Midbrain (tissue), 1 donor: ENCODE data around the gene TICAM1.
"Not testable (repeated sequence)": the region's sequence is repeated elsewhere in the genome, so short reads cannot be mapped to it uniquely, and the experiment has no call there.

Experiments used
- DNase-seq: peaks from one replicate; lab custom pipeline; 2025; lab: John Stamatoyannopoulos, UW

The TICAM1 gene

GRCh38 chr19:4831304-4831978 is at the start of gene TICAM1:
TICAM1 (minus strand) TSS chr19:4831712; CDS start chr19:4818377, 13,335 bp downstream.
- peak; percentile 7 for DNase-seq

DNA sequence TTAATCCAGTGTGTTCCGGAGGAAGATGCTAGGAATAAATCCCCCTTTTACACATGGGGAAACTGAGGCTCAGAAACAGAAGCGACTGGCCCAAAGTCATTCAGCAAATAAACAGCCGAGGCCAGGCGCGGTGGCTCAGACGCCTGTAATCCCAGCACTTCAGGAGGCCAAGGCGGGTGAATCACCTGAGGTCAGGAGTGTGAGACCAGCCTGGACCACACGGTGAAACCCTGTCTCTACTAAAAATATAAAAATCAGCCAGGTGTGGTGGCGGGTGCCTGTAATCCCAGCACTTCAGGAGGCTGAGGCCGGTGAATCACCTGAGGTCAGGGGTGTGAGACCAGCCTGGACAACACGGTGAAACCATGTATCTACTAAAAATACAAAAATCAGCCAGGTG is 47.5 kb upstream of the TICAM1 start:
- DNase-seq: no peak

DNA sequence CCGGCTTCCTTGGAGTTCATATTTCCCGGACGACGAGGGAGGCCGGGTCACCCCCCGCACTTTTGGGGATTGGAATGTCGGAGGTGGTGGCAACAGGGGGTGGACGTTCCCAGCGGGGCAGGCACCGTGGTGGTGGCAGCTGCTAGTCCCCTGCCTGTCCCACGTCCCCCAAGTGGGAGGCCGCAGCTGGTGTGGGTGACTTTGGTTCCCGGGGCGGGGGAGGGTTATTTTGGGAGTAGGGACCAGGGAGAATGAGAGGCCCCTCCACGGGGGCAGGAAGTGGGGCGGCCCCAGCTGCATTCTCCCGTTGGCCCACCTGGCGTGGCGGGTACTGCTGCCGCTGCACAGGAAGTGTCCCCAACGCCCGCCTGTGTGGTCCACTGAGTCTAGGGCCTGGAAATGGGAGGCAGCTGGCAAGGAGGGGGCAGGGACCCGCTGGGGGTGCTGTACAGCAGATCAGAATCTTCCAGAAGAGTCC is 47.0 kb upstream of the TICAM1 start:
- peak; percentile 60 for DNase-seq

- DNase-seq: peak; percentile 95
These were observed 46.4 kb upstream of the TICAM1 start for GRCh38 chr19:4877753-4878490.

DNA sequence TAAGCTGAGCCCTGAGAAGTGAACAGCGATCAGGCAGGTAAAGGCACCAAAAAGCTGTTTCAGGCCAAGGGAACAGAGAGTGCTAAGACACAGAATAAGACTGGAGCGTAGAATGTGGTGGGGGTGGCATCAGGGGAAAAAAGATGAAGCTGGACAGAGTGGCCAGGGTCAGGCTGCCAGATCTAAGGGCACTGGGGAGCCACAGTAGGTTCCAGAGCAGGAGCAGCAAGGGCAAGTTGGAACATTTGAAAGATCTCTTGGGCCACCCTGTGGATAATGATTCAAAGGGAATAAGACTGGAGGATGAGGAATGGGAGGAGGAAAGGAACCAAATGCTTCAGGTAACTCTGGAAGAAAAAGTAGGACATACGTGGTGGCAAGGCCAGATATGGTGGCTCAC is 42.4 kb upstream of the TICAM1 start:
- DNase-seq: no peak

- no peak for DNase-seq
These were observed 40.2 kb upstream of the TICAM1 start for GRCh38 chr19:4871711-4872110.

- DNase-seq: no peak
These were observed 38.7 kb upstream of the TICAM1 start for GRCh38 chr19:4870025-4870700.

DNA sequence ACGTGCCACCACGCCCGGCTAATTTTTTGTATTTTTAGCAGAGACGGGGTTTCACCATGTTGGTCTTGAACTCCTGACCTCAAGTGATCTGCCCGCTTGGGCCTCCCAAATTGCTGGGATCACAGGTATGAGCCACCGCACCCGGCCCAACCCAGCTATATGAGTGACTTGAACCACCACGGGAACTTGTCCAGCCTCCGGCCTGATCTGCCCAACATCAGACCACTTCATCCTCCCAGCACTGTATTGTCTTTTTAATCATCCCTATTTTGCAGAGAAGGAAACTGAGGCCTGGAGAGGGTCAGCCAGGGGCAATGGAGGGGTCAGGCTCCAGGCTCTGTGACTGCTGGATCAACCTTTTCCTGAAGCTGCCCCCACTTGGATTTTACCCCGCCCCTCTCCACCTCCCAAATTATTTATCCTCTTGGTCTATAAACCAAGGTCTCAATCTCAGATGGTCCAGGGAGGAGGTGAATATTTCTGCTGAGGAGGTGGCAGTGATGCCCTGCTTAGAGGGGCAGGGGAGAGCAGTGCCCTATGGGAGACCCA is 36.8 kb upstream of the TICAM1 start:
- DNase-seq: no peak

- peak; percentile 95 for DNase-seq
These were observed 36.2 kb upstream of the TICAM1 start, which contains the start of gene PLIN3 for GRCh38 chr19:4867534-4868285. PLIN3 (minus strand) TSS chr19:4867667; CDS start chr19:4861394, 6,273 bp downstream.

DNA sequence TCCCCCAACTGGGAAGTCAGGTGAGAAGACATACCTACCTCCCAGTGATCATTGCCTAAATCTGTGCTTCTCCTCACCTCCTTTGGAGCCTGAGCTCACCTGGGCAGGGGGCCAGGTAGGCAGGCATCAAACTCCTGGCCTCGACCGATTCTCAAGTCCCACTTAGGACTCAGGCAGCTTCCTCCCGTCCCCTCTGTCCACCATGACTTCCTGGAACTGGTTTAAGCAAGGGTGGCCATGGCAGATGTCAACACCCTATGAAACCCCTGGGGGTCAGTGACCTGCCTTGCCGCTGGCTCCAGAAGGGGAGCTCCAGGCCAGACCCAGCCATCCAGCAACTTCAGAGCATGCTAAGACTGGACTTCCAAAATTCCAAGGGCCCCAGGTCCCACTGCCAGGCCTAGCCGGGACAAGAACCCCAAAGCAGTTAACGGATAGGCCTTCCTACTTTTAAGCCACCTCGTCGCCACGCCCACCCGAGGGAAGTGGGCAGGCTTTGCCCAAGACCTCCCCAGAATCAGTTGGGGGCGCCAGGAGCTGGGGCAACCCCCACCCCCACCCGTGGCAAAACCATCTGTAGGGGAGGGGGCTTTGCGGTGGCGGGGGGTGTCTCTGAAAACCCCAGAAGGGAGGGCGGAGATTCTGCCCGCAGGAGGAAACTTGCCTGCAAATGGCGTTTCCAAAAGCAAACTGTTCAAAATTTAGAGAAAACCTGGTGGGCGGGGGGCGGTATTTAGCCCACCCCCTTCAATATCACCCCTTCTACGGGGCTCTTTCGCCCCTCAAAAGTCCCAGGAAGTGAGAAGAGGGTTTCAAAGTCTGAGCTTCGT is 35.3 kb upstream of the TICAM1 start:
- no peak for DNase-seq

- DNase-seq: no peak
These were observed 29.6 kb upstream of the TICAM1 start for GRCh38 chr19:4861147-4861546.

GRCh38 chr19:4859697-4860096 is 28.2 kb upstream of the TICAM1 start:
- no peak for DNase-seq

- peak; percentile 23 for DNase-seq
These were observed 25.0 kb upstream of the TICAM1 start for GRCh38 chr19:4856468-4856867.

- DNase-seq: not testable (repeated sequence)
These were observed 22.0 kb upstream of the TICAM1 start for GRCh38 chr19:4853506-4853905.

DNA sequence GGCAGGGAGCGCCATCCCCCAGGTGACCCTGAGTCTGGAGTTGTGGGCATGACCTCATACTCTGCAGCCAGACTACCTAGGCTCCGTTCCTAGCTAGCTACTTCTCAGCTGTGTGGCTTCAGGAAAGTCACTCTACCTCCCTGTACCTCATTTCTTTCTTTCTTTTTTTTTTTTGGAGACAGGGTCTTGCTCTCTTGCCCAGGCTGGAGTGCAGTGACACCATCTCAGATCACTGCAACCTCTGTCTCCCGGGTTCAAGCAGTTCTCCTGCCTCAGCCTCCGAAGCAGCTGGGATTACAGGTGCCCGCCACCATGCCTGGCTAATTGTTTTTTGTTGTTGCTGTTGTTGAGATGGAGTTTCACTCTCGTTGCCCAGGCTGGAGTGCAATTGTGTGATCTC is 21.0 kb upstream of the TICAM1 start:
- no peak for DNase-seq

GRCh38 chr19:4851551-4852290 is 20.2 kb upstream of the TICAM1 start:
- peak; percentile 57 for DNase-seq

- DNase-seq: no peak
These were observed 17.5 kb upstream of the TICAM1 start for GRCh38 chr19:4849019-4849418.

- no peak for DNase-seq
These were observed 15.9 kb upstream of the TICAM1 start for GRCh38 chr19:4847190-4847973.

DNA sequence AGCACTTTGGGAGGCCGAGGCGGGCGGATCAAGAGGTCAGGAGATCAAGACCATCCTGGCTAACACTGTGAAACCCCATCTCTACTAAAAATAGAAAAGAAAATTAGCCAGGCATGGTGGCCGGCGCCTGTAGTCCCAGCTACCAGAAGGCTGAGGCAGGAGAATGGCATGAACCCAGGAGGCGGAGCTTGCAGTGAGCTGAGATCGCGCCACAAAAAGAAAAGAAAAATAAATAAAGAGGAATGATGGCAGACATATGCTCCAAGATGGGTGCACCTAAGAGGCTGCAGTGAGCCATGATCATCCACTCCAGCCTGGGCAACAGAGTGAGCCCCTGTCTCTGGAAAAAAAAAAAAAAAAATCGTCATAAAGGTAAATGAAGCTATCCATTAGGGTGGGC is 14.5 kb upstream of the TICAM1 start:
- DNase-seq: not testable (repeated sequence)
